GM12865 (cell line): ENCODE results near the gene WDR41.

Experiments used
- DNase-seq: peaks from one replicate; pipeline ENCODE4 v3.0.0; 2010; ENCODE audit warnings: low read depth
- H3K4me3 ChIP-seq: 2 replicates; pipeline ENCODE4 v1.5.1; 2011; ENCODE audit warnings: mild to moderate bottlenecking, low read depth, low read length, control low read depth
- CTCF ChIP-seq: IDR thresholded peaks from 2 replicates; pipeline ENCODE4 v1.5.1; 2011; ENCODE audit warnings: low read length, control low read depth, low read depth, inconsistent platforms; ENCODE audit not compliant: insufficient read depth; ENCODE audit errors: missing control alignments

WDR41 gene

DNA sequence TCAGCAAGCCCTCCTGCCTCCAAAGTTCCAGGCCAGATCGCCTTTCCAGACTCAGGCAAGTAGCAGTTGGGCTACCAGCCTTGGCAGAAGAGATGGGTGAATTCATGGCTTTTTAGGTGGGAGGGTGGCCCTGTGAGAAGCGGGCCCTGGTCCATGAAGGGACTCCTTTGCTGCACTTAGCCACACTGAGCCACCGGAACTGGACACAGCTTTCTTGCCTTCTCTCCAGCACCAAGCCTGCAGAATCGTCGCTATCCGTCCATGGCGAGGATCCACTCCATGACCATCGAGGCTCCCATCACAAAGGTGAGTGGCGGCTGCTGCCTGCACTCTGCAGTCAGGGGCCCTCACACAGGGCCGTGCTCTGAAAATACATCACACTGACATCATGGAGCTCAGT, 85.0 kb downstream of the WDR41 start:
- no peak for DNase-seq
- TF ChIP-seq CTCF = no peak
- H3K4me3 ChIP-seq = no peak overlapping the region

GRCh38 chr5:77402796-77403195, 89.3 kb downstream of the WDR41 start:
- no peak for TF ChIP-seq CTCF
- no peak overlapping the region for H3K4me3 ChIP-seq
- no peak for DNase-seq

DNA sequence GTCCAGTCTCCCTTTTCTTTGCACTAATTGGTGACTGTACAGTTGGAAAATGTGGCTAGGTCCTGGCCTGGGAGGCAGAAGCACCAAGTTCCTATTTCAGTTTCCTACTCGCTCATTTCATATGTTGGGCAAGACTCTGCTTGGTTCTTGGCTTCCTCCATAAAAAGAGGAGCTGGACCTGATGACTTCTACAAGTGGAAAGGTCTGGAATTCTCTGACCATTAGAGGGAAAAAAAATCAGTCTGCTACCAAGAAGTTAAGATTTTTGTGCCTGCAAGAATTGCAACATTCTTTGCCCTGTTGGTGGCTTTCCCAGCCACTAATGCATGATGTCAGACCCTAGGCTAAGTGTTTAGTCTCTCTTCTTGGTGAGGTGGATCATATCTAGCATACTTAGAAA, 91.5 kb downstream of the WDR41 start:
- no peak overlapping the region for H3K4me3 ChIP-seq
- no peak for DNase-seq
- no peak for TF ChIP-seq CTCF

DNA sequence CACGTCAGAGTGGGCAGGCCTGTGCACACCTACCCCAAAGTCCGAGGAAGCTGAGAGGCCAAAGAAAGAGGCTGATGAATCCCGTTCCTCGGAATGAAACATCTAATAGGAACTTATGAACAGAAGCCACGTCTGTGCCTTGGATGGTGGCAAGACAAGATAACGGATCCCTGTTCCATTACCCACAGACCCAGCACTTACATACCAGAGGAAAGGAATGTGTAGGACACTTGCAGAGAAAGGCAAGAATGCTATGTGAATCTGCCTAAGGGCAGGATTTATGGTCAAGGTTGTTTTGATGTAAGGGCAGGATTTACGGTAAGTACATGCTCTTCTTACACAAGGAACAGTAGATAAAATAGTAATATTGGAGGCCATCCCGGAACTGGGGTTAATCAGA, 93.2 kb downstream of the WDR41 start:
- no peak overlapping the region for H3K4me3 ChIP-seq
- DNase-seq = no peak
- TF ChIP-seq CTCF = no peak

DNA sequence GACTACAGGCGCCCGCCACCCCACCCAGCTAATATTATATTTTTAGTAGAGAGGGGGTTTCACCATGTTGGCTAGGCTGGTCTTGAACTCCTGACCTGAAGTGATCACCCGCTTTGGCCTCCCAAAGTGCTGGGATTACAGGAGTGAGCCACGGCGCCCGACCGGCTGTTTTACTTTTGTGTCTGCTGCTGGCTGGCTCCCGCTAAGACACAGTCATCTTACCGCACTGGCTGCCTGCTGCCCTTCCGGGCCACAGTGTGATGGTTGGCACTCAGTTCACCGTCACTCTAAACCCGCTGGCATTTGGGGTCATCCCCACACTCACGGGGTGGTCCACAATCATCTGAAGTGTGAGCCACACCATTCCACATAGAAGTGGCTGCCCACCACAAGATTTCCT, 93.7 kb downstream of the WDR41 start:
- TF ChIP-seq CTCF = no peak
- DNase-seq = no peak
- no peak overlapping the region for H3K4me3 ChIP-seq

GRCh38 chr5:77397686-77398292, 94.3 kb downstream of the WDR41 start:
- no peak for DNase-seq
- no peak overlapping the region for H3K4me3 ChIP-seq
- TF ChIP-seq CTCF = no peak

DNA sequence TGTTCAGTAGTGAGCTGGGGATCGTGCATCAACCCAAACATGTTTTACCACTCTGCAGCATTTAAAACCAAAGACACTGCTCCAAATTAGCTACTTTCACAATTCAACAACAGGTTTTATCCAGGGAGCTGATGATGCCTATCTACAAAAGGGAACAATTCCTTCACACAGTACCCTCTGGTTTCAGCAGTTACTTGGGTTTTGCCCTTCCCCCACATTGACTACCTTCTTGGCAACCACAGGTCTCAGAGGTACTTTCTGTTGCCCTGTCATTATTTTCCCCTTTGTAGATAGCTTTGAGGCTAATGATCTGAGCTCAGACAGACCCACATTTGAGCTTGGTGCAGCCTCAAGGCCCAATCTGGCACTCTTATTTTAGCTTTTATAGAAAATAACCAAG, 96.1 kb downstream of the WDR41 start:
- DNase-seq = peak; percentile 65
- TF ChIP-seq CTCF = no peak
- H3K4me3 ChIP-seq = no peak overlapping the region
